HL-60 (cell line): ENCODE measurements around the gene RBCK1.

ENCODE experiments used
- CTCF ChIP-seq: IDR thresholded peaks from one replicate; pipeline ENCODE4 v1.5.1; 2011; ENCODE audit warnings: low read length, control low read depth, inconsistent platforms; ENCODE audit not compliant: insufficient read depth
- GABPA ChIP-seq: IDR thresholded peaks from 2 replicates; pipeline ENCODE4 v1.6.1; 2012; ENCODE audit warnings: low read depth
- POLR2AphosphoS5 ChIP-seq: IDR thresholded peaks from 2 replicates; pipeline ENCODE4 v1.6.1; 2012; ENCODE audit warnings: low read depth
- SPI1 ChIP-seq: IDR thresholded peaks from 2 replicates; pipeline ENCODE4 v1.6.1; 2012; ENCODE audit warnings: low read depth, mild to moderate bottlenecking, borderline replicate concordance
- TF ChIP-seq, protein P1 (sequence below): IDR thresholded peaks from 2 replicates; pipeline ENCODE4 v1.6.1; 2012; ENCODE audit warnings: low read depth; ENCODE audit not compliant: insufficient replicate concordance

- TF ChIP-seq CTCF, result no peak
- no peak for TF ChIP-seq GABPA
- TF ChIP-seq POLR2AphosphoS5, result no peak
- TF ChIP-seq, protein P1, sequence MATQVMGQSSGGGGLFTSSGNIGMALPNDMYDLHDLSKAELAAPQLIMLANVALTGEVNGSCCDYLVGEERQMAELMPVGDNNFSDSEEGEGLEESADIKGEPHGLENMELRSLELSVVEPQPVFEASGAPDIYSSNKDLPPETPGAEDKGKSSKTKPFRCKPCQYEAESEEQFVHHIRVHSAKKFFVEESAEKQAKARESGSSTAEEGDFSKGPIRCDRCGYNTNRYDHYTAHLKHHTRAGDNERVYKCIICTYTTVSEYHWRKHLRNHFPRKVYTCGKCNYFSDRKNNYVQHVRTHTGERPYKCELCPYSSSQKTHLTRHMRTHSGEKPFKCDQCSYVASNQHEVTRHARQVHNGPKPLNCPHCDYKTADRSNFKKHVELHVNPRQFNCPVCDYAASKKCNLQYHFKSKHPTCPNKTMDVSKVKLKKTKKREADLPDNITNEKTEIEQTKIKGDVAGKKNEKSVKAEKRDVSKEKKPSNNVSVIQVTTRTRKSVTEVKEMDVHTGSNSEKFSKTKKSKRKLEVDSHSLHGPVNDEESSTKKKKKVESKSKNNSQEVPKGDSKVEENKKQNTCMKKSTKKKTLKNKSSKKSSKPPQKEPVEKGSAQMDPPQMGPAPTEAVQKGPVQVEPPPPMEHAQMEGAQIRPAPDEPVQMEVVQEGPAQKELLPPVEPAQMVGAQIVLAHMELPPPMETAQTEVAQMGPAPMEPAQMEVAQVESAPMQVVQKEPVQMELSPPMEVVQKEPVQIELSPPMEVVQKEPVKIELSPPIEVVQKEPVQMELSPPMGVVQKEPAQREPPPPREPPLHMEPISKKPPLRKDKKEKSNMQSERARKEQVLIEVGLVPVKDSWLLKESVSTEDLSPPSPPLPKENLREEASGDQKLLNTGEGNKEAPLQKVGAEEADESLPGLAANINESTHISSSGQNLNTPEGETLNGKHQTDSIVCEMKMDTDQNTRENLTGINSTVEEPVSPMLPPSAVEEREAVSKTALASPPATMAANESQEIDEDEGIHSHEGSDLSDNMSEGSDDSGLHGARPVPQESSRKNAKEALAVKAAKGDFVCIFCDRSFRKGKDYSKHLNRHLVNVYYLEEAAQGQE, result no peak
- TF ChIP-seq SPI1, result no peak
Observed at GRCh38 chr20:366041-366718, 41.9 kb upstream of the RBCK1 start.
